ENCODE measurements around the gene TUBA4A.
"Not testable (repeated sequence)": the region's sequence is repeated elsewhere in the genome, so short reads cannot be mapped to it uniquely, and the experiment has no call there.

Gene TUBA4A

DNA sequence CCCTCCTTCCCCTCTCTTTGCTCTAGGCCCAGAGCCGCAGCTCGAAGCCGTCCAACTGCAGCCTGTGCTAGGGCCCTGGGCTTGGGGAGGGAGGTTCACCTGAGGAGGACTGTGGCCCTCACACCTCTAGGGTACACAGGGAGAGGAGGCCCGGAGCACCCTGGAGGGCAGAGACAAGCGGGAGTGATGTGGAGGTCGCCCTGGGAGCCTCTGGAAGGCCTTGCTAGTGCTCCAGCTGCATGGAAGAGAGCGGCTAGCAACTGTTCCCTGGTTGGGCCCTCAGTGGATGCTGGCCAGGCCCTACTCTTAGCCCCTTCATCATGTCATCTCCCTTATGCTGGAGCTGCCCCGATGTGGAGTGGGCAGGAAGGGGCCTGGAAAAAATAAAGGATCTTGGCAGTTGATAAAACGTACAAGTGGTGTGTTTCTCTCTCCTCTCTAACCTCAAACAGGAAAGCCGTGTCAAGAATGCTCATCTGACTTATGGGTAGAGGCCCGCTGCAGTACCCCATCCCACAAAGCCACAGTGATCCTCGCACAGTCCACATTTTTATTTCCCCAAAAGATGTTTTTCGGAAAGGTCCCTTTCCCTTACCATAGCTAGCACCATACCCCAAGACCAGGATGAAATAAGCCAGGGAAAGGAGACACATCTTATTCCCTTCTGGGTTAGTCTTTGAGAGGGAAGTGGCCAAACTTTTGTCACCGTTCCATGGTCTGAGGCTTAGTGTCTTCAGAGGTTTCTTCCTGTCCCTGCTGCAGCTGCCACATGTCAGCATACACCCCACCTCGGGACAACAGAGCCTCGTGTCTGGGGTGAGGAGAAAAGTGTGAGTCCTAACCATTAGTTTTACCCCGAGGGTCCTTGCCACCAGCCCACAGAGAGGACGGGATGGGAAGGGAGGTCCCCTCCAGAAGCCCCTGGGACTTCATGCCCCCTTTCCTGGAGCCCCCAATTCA lies 44.2 kb downstream of the TUBA4A start:
- no peak for DNase-seq

DNA sequence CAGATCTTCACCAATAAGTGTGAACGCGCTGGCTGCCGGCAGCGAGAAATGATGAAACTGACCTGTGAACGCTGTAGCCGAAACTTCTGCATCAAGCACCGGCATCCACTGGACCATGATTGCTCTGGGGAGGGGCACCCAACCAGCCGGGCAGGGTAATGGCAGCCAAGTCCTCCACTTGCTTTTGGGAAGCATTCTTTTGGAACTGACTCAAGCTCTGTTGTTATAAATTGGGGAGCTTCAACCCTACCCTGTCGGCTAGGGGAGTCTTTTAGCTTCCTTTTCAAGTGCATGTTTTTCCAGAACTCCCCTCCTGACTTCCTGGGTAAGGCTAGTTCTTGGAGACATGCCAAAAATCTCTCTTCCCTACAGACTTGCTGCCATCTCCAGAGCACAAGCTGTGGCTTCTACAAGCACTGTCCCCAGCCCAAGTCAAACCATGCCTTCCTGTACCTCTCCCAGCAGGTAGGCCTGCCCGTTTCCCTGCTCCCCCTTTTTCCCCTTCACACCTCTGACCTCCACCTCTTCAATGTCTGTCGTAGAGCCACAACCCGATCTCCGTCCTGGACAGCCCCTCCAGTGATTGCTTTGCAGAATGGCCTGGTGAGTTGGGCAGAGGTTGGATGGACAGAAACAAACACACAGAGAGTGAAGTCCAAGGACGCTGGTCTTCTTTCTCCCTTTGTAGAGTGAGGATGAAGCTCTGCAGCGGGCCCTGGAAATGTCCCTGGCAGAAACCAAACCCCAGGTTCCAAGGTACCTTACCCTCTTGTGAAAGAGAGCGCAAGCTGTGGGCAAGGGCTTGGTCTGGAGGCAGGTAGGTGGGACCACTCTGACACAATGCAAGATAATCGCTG lies 45.6 kb downstream of the TUBA4A start:
- DNase-seq, result no peak

GRCh38 chr2:219207134-219207883 lies 46.4 kb downstream of the TUBA4A start:
- DNase-seq, result no peak

- DNase-seq, result peak; percentile 83 to 90
Measured at GRCh38 chr2:219206328-219207133, 47.2 kb downstream of the TUBA4A start, which contains the start of gene ZFAND2B. TSS of gene ZFAND2B (plus strand) at chr2:219206782. CDS start at chr2:219206988, 206 bp downstream.

DNA sequence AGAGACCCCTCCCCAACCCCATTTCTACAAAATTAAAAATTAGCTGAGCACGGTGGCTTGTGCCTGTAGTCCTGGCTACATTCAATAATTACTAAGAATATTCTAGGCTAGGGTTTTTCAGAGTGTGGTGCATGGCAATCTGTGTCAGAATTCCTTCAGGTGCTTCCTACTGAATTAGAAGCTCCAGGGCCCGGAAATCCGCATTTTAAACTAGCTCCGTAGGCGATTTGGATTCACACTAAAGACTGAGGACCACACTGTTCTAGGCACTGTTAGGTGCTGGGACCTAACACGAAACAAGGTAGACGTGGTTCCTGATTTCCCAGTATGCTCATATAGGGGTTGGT lies 47.8 kb downstream of the TUBA4A start:
- DNase-seq, result no peak

GRCh38 chr2:219205165-219205538 lies 48.6 kb downstream of the TUBA4A start:
- no peak for DNase-seq

GRCh38 chr2:219204425-219205164 lies 49.1 kb downstream of the TUBA4A start:
- no peak for DNase-seq

DNA sequence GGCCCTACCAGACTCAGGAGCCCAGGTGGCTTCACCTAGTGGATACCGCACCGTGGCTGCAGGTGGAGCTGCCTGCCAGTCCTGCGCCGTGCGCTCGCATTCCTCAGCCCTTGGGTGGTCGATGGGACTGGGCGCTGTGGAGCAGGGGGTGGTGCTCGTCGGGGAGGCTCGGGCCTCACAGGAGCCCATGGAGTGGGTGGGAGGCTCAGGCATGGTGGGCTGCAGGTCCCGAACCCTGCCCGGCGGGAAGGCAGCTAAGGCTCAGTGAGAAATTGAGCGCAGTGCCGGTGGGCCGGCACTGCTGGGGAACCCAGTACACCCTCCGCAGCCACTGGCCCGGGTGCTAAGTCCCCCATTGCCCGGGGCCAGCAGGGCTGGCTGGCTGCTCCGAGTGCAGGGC lies 52.4 kb downstream of the TUBA4A start:
- DNase-seq, result not testable (repeated sequence)

DNA sequence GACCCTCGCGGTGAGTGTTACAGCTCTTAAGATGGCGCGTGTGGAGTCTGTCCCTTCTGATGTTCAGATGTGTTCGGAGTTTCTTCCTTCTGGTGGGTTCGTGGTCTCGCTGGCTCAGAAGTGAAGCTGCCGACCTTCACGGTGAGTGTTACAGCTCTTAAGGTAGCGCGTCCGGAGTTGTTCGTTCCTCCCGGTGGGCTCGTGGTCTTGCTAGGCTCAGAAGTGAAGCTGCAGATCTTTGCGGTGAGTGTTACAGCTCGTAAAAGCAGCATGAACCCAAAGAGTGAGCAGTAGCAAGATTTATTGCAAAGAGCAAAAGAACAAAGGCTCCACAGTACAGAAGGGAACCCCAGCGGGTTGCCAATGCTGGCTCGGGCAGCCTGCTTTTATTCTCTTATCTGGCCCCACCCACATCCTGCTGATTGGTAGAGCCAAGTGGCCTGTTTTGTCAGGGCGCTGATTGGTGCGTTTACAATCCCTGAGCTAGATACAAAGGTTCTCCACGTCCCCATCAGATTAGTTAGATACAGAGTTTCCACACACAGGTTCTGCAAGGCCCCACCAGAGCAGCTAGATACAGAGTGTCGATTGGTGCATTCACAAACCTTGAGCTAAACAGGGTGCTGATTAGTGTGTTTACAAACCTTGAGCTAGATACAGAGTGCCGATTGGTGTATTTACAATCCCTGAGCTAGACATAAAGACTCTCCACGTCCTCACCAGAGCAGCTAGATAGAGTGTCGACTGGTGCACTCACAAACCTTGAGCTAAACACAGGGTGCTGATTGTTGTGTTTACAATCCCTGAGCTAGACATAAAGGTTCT lies 53.0 kb downstream of the TUBA4A start:
- DNase-seq, result not testable (repeated sequence)
